SK-N-SH (cell line): ENCODE results near the gene CALML4.

Source experiments
- CHD2 ChIP-seq: fragments of 150-350 bp; IDR thresholded peaks from 2 replicates; pipeline ENCODE4 v1.6.1; 2018; ENCODE audit warnings: low read length; ENCODE audit not compliant: partially characterized antibody
- CTCF ChIP-seq: fragments of 200-600 bp; sonication (generic); IDR thresholded peaks from 2 replicates; pipeline ENCODE4 v1.6.1; 2017; ENCODE audit warnings: antibody characterized with exemption, mild to moderate bottlenecking, moderate library complexity
- MAX ChIP-seq: IDR thresholded peaks from 2 replicates; pipeline ENCODE4 v1.4.0; 2012; ENCODE audit warnings: low read depth
- POLR2AphosphoS5 ChIP-seq: IDR thresholded peaks from 2 replicates; pipeline ENCODE4 v1.6.1; 2012; ENCODE audit warnings: low read depth, low read length
- REST ChIP-seq: IDR thresholded peaks from 2 replicates; pipeline ENCODE4 v1.6.1; 2012; ENCODE audit warnings: mild to moderate bottlenecking, low read depth, low read length, moderate library complexity

GRCh38 chr15:68232449-68232848 lies 27.3 kb upstream of the CALML4 start:
- no peak for TF ChIP-seq CHD2
- no peak for TF ChIP-seq POLR2AphosphoS5
- no peak for TF ChIP-seq REST
- TF ChIP-seq MAX, result no peak
- TF ChIP-seq CTCF, result no peak
